Esophagus muscularis mucosa (tissue), 3 donors: ENCODE results near the gene BRPF1.

Experiments used
- CTCF ChIP-seq, 3 experiments: fragments of 200-600 bp in 2 of 3; fragments of 450-650 bp in 1 of 3; sonication (generic) in 2 of 3; IDR thresholded peaks; one replicate each; pipeline ENCODE4 v1.5.1; 2017 to 2019; ENCODE audit warnings: antibody characterized with exemption in 3 of 3, mild to moderate bottlenecking in 2 of 3, moderate library complexity in 1 of 3
- POLR2AphosphoS5 ChIP-seq, 2 donors: sonication (generic); formaldehyde crosslinking; IDR thresholded peaks; one replicate each; pipeline ENCODE4 v1.6.1; 2017; ENCODE audit warnings: antibody characterized with exemption in 2 of 2

- TF ChIP-seq CTCF (IDR thresholded peaks at IDR 0.05) (no peak), POLR2AphosphoS5 (IDR thresholded peaks at IDR 0.05) (no peak)
Observed at GRCh38 chr3:9739181-9739580, 7.6 kb downstream of the BRPF1 start.
